MV-4-11 (cell line): ENCODE results near the gene UBE2L6.

ENCODE experiments used
- DNase-seq: peaks from one replicate; lab custom pipeline; 2025; lab: John Stamatoyannopoulos, UW

The UBE2L6 gene

GRCh38 chr11:57530215-57530595 is 37.3 kb downstream of the UBE2L6 start:
- no peak for DNase-seq

GRCh38 chr11:57529012-57529411 is 38.5 kb downstream of the UBE2L6 start:
- no peak for DNase-seq

GRCh38 chr11:57527056-57527631 is 40.3 kb downstream of the UBE2L6 start:
- peak; percentile 30 for DNase-seq

- DNase-seq: no peak
These were observed 44.1 kb downstream of the UBE2L6 start for GRCh38 chr11:57523419-57523818.

- DNase-seq: no peak
These were observed 46.4 kb downstream of the UBE2L6 start for GRCh38 chr11:57521116-57521515.

GRCh38 chr11:57516061-57516443 is 51.4 kb downstream of the UBE2L6 start:
- DNase-seq: no peak

- DNase-seq: peak; percentile 46
These were observed 52.0 kb downstream of the UBE2L6 start, which contains the start of gene SLC43A1 for GRCh38 chr11:57515332-57516060. Gene SLC43A1 (minus strand): TSS chr11:57515702. CDS start chr11:57514111, 1,591 bp downstream.

GRCh38 chr11:57514538-57515331 is 52.7 kb downstream of the UBE2L6 start:
- peak; percentile 51 for DNase-seq

GRCh38 chr11:57513911-57514537 is 53.4 kb downstream of the UBE2L6 start:
- DNase-seq: peak; percentile 41

- DNase-seq: no peak
These were observed 54.0 kb downstream of the UBE2L6 start for GRCh38 chr11:57513452-57513795.

GRCh38 chr11:57512646-57513451 is 54.6 kb downstream of the UBE2L6 start:
- no peak for DNase-seq

GRCh38 chr11:57511741-57512430 is 55.6 kb downstream of the UBE2L6 start:
- no peak for DNase-seq

GRCh38 chr11:57508341-57509170 is 58.9 kb downstream of the UBE2L6 start:
- no peak for DNase-seq

- no peak for DNase-seq
These were observed 61.0 kb downstream of the UBE2L6 start for GRCh38 chr11:57506522-57506921.

GRCh38 chr11:57504511-57504910 is 63.0 kb downstream of the UBE2L6 start:
- DNase-seq: no peak

- no peak for DNase-seq
These were observed 64.6 kb downstream of the UBE2L6 start for GRCh38 chr11:57502870-57503269.

GRCh38 chr11:57502376-57502775 is 65.1 kb downstream of the UBE2L6 start:
- DNase-seq: no peak

- no peak for DNase-seq
These were observed 65.5 kb downstream of the UBE2L6 start for GRCh38 chr11:57501953-57502352.
